DMS114 treated with DMSO at 0.1 percent for 48 hours (cell line): ENCODE measurements around the gene CDK2.
"Not testable (repeated sequence)": the region's sequence is repeated elsewhere in the genome, so short reads cannot be mapped to it uniquely, and the experiment has no call there.

Source experiments
- DNase-seq: peaks from one replicate; lab custom pipeline; 2025; ENCODE audit not compliant: unreplicated experiment; lab: John Stamatoyannopoulos, UW

CDK2 gene

GRCh38 chr12:55966408-55967281 is at the start of gene CDK2:
Gene CDK2 (plus strand): TSS chr12:55966830. CDS start chr12:55967009, 179 bp downstream.
- peak; percentile 72 for DNase-seq

GRCh38 chr12:55919032-55919431 is 47.6 kb upstream of the CDK2 start:
- not testable (repeated sequence) for DNase-seq

- no peak for DNase-seq
These were observed 44.5 kb upstream of the CDK2 start for GRCh38 chr12:55922126-55922525.

DNA sequence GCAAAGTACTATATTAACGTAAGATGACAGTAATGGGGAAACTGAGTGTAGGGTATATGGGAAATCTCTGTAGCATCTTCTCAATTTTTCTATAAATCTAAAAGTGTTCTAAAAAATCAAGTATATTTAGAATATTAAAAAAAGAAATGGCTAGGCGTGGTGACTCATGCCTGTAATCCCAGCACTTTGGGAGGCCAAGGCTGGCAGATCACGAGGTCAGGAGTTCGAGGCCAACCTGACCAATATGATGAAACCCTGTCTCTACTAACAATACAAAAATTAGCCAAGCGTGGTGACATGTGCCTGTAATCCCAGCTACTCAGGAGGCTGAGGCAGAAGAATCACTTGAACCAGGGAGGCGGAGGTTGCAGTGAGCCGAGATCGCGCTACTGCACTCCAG is 43.0 kb upstream of the CDK2 start:
- not testable (repeated sequence) for DNase-seq

GRCh38 chr12:55925371-55925770 is 41.3 kb upstream of the CDK2 start:
- DNase-seq, result no peak

- DNase-seq, result no peak
These were observed 40.5 kb upstream of the CDK2 start for GRCh38 chr12:55925870-55926737.

- peak; percentile 92 for DNase-seq
These were observed 39.7 kb upstream of the CDK2 start for GRCh38 chr12:55926738-55927587.

DNA sequence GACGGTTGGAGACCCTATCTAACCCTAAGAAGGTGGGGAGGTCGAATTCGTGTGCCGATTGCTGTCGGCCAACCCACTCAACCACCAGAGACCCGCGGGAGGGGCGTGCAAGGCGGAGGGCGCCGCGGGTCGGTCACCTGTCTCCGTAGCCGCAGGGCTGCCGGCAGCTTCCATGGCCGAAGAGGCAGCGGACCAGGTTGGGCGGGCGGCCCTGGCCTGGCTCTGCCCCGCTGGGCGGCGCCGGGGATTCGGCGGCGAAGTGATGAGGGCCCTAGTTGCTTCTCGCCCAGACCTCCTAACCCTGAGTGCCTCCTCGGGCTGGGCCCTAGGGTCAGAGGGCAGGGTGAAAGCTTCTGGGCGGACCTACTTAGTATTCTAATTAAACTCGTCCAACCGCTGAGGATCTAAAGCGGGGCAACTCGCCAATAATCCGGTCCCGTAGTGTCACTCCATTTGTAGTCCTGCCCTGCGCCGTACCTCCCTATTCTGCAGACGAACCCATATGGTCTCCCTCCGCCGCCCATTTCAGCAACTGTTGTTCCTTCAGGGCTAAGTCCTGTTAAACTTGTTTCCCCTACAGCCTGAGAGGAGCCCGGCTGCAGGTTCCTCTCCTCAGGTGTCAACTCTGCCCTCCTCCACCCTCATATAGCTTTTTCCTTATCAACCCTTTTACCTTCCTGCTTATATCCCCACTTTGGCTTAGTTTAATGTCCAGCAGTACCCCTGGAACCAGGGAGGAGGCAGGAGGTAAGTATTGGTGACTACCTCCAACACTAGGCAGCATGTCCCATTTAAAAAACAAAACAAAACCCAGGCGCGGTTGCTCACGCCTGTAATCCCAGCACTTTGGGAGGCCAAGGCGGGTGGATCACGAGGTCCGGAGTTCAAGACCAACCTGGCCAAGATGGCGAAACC is 38.8 kb upstream of the CDK2 start, which contains the start of gene PYM1:
PYM1 (minus strand) TSS at position 307 of the 915 bp plus-strand sequence; CDS start at position 174, 133 bp downstream.
- DNase-seq, result peak; percentile 38

- DNase-seq, result no peak
These were observed 37.3 kb upstream of the CDK2 start for GRCh38 chr12:55929306-55929791.

- DNase-seq, result peak; percentile 78
These were observed 35.8 kb upstream of the CDK2 start, which contains the start of gene DGKA for GRCh38 chr12:55930771-55931316. Gene DGKA (plus strand): TSS chr12:55931162. CDS start chr12:55936504, 5,342 bp downstream.

DNA sequence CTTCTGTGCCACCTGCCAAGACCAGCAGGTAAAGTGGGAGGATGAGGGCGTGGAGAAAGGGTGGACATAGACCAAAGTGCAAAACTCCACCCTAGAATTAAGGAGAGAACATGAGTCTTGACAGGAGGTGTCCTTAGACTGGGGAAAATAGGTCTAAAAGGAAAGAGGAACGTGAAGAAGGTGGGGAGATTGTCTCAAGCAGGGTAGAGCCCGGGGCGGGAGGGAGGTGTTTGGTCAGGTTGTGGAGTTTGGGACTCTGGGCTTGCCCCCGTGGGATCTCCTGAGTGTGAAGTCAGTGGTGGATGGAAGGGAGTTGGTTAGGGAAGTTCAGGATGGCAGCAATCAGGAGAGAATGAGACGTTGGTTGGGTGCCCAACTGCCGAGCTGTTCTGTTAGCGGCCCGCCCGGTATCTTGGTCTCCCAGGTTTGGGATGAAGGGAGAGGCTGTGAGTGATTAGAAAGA is 35.3 kb upstream of the CDK2 start:
- DNase-seq, result no peak

DNA sequence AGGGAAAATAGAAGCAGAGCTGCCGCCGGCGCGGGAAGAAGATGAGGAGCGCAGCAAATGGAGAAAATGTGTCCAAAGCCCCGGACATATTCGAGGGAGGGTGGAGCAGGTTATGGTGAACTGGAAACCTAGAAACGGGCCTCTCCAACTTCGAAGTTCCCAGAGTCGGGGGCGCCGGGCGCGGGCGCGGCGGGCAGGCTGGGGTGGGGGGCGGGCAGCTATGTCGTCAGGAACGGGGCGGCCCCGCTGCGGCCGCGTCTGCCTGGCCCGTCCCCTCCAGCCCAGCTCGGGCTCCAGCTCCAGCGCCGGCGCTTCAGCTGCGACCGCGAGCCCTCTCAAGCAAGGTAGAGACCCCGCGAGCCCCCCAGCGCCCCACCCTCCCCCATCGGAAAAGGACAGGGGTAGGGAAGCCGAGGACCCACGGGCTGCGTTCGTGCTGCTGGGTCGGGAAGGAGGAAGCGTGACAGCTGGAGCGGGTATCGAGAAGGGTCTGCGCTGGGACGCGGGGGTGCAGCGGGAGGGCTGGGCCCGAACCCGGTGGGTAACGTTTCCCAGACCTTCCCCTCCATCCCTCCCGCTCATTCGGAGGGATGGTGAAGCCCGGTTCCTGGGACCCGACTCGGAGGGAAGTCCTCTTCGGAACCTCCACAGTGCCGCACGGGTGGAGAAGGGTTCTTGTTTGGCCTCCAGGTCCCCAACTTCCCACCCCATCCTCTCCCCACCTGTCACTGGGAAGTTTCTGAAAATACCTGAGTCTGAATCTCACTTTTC is 34.7 kb upstream of the CDK2 start:
- DNase-seq, result no peak

DNA sequence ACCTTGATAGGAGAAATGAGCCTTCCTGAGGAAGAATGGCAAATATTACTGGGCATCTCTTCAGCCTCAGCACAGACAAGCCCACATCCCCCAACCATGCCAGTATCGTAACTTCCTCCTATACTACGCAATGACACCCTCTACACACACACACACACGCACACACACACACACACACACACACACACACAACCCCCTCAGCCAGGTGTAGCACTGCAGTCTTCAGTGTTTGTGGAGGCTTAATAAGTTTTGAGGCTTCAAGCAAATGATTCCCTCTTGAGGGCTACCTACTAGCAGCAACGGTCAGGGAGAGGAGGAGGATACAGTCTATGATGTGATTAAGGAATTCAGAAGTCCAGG is 34.1 kb upstream of the CDK2 start:
- DNase-seq, result no peak

GRCh38 chr12:55933169-55933798 is 33.3 kb upstream of the CDK2 start:
- no peak for DNase-seq

- no peak for DNase-seq
These were observed 32.6 kb upstream of the CDK2 start for GRCh38 chr12:55933799-55934742.

DNA sequence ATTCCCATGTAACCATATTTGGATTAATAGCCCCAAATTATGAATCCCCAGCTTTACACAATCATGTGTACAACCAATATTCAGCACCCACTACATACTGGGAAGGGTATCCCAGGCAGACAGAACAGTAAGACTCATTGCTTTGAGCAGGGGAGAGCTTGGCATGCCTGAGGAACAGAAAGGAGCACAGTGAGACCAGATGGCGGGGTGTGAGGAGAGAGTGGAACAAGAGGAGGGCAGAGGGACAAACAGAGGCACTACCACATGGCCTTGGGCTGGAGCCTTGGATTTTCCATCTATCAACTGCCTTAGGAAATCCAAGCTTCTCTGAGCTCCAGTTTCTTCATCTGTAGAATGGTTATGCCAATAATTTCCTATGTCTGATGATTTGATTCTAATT is 31.9 kb upstream of the CDK2 start:
- no peak for DNase-seq

DNA sequence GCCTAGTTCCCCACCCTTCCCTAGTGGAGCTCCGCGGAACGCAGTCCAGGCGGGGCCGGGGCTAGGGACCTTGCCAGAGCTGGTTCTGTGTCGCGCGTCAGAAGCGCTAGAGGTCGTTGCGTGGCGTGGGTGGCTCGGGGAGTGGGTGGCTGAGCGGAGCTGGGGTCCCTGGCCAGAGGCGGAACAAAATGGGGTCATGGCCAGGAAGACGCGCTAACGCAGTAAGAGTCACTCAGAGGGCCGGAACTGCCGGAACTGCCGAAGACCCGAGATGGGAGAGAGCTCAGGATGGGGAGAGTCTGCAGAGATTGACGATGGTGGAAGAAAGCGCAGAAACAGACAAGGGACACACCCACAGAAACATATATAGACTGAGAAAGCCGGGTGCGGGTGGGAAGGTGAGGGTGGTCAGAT is 30.9 kb upstream of the CDK2 start:
- no peak for DNase-seq
